ENCODE data around the gene KMO. TPM values are rescaled to one million over a fixed set of nuclear protein-coding genes. Genes with fewer than 3 reads are reported as not detected.

Gene KMO
- total and polyA plus RNA-seq, 2 experiments from 2014 or later = not detected

- Histone ChIP-seq H3K27me3 (replicated peaks; ENCODE audit: insufficient read depth) (no peaks in the 10 kb centered on the region), H3K79me2 (ENCODE audit: insufficient read depth) (no peaks in the 10 kb centered on the region), H3K4me1 (ENCODE audit: insufficient read depth) (no peaks in the 10 kb centered on the region), H3F3A (ENCODE audit: insufficient read depth) (no peaks in the 10 kb centered on the region), H3K9me3 (ENCODE audit: low read depth) (no peaks in the 10 kb centered on the region), H3K36me3 (ENCODE audit: low read depth) (no peaks in the 10 kb centered on the region), H3K4me3 (no peak overlapping the region), H4K20me1 (ENCODE audit: insufficient read depth) (no peaks in the 10 kb centered on the region), H2AFZ (no peak overlapping the region), H3K4me2 (ENCODE audit: unreplicated experiment) (no peak overlapping the region), H3K9me2 (ENCODE audit: insufficient read depth) (no peaks in the 10 kb centered on the region), H3K9ac (no peak overlapping the region), H3K27ac (no peak overlapping the region)
- no peak for DNase-seq
- no peak for TF ChIP-seq EZH2phosphoT487 (IDR thresholded peaks at IDR 0.05; ENCODE audit: insufficient read depth, low read depth)
- no peak for TF ChIP-seq EZH2 (IDR thresholded peaks at IDR 0.05; ENCODE audit: insufficient read depth, poor library complexity, severe bottlenecking)
- in situ Hi-C loops (cut with MboI) = no loop called here
Measured at GRCh38 chr1:241574154-241574553, 42.0 kb downstream of the KMO start.

GRCh38 chr1:241579434-241579833, 47.3 kb downstream of the KMO start:
- H3K9ac ChIP-seq = no peak overlapping the region
- no peaks in the 10 kb centered on the region for H3K9me2 ChIP-seq (ENCODE audit: insufficient read depth)
- no peaks in the 10 kb centered on the region for H3K9me3 ChIP-seq (ENCODE audit: low read depth)
- WGBS, 2 experiments (ENCODE audit: low coverage in 1 of 2, low lambda C conversion rate in 2 of 2, missing lambda C conversion rate in 2 of 2) = 28 to 30% methylated on average over 4 of the region's 4 CpGs
- TF ChIP-seq EZH2 (IDR thresholded peaks at IDR 0.05; ENCODE audit: insufficient read depth, poor library complexity, severe bottlenecking) (no peak), EZH2phosphoT487 (IDR thresholded peaks at IDR 0.05; ENCODE audit: insufficient read depth, low read depth) (no peak)
- H2AFZ ChIP-seq = no peak overlapping the region
- in situ Hi-C loops (cut with MboI) = no loop called here
- no peak overlapping the region for H3K4me2 ChIP-seq (ENCODE audit: unreplicated experiment)
- H4K20me1 ChIP-seq (ENCODE audit: insufficient read depth) = no peaks in the 10 kb centered on the region
- H3K27ac ChIP-seq = no peak overlapping the region
- no peaks in the 10 kb centered on the region for H3F3A ChIP-seq (ENCODE audit: insufficient read depth)
- no peaks in the 10 kb centered on the region for H3K36me3 ChIP-seq (ENCODE audit: low read depth)
- H3K4me3 ChIP-seq = no peak overlapping the region
- H3K4me1 ChIP-seq (ENCODE audit: insufficient read depth) = no peaks in the 10 kb centered on the region
- no peaks in the 10 kb centered on the region for H3K27me3 ChIP-seq (replicated peaks; ENCODE audit: insufficient read depth)
- no peaks in the 10 kb centered on the region for H3K79me2 ChIP-seq (ENCODE audit: insufficient read depth)
- DNase-seq = no peak

- no peak for TF ChIP-seq EZH2 (IDR thresholded peaks at IDR 0.05; ENCODE audit: insufficient read depth, poor library complexity, severe bottlenecking)
- TF ChIP-seq EZH2phosphoT487 (IDR thresholded peaks at IDR 0.05; ENCODE audit: insufficient read depth, low read depth) = no peak
- Histone ChIP-seq H3K4me1 (ENCODE audit: insufficient read depth) (no peaks in the 10 kb centered on the region), H3K9me2 (ENCODE audit: insufficient read depth) (no peaks in the 10 kb centered on the region), H3F3A (ENCODE audit: insufficient read depth) (no peaks in the 10 kb centered on the region), H3K9me3 (ENCODE audit: low read depth) (no peaks in the 10 kb centered on the region), H2AFZ (no peak overlapping the region), H3K27me3 (replicated peaks; ENCODE audit: insufficient read depth) (no peaks in the 10 kb centered on the region), H3K9ac (no peak overlapping the region), H4K20me1 (ENCODE audit: insufficient read depth) (no peaks in the 10 kb centered on the region), H3K4me3 (no peak overlapping the region), H3K79me2 (ENCODE audit: insufficient read depth) (no peaks in the 10 kb centered on the region), H3K36me3 (ENCODE audit: low read depth) (no peaks in the 10 kb centered on the region), H3K4me2 (ENCODE audit: unreplicated experiment) (no peak overlapping the region), H3K27ac (no peak overlapping the region)
- WGBS, 2 experiments (ENCODE audit: low coverage in 1 of 2, low lambda C conversion rate in 2 of 2, missing lambda C conversion rate in 2 of 2) = 94 to 97% methylated on average over 1 of the region's 1 CpG
- DNase-seq = no peak
- in situ Hi-C loops (cut with MboI) = no loop called here
Measured at GRCh38 chr1:241582921-241583321, 50.7 kb downstream of the KMO start.

- Histone ChIP-seq H3K27me3 (replicated peaks; ENCODE audit: insufficient read depth) (no peaks in the 10 kb centered on the region), H3K27ac (no peak overlapping the region), H2AFZ (no peak overlapping the region), H3K36me3 (ENCODE audit: low read depth) (no peaks in the 10 kb centered on the region), H3K4me3 (no peak overlapping the region), H3K79me2 (ENCODE audit: insufficient read depth) (no peaks in the 10 kb centered on the region), H3K9ac (no peak overlapping the region), H3K4me2 (ENCODE audit: unreplicated experiment) (no peak overlapping the region), H3F3A (ENCODE audit: insufficient read depth) (peaks cover 7% of the 10 kb centered on the region), H3K4me1 (ENCODE audit: insufficient read depth) (peaks cover 8% of the 10 kb centered on the region), H3K9me2 (ENCODE audit: insufficient read depth) (no peaks in the 10 kb centered on the region), H4K20me1 (ENCODE audit: insufficient read depth) (no peaks in the 10 kb centered on the region), H3K9me3 (ENCODE audit: low read depth) (no peaks in the 10 kb centered on the region)
- WGBS, 2 experiments (ENCODE audit: low coverage in 1 of 2, low lambda C conversion rate in 2 of 2, missing lambda C conversion rate in 2 of 2) = 87 to 90% methylated on average over 14 of the region's 14 CpGs
- TF ChIP-seq EZH2phosphoT487 (IDR thresholded peaks at IDR 0.05; ENCODE audit: insufficient read depth, low read depth) (no peak), EZH2 (IDR thresholded peaks at IDR 0.05; ENCODE audit: insufficient read depth, poor library complexity, severe bottlenecking) (no peak)
- in situ Hi-C loops (cut with MboI) = no loop called here
- DNase-seq = no peak
Measured at GRCh38 chr1:241586905-241587512, 54.8 kb downstream of the KMO start.

- Histone ChIP-seq H2AFZ (no peak overlapping the region), H3K9me2 (ENCODE audit: insufficient read depth) (no peaks in the 10 kb centered on the region), H3K4me2 (ENCODE audit: unreplicated experiment) (no peak overlapping the region), H3K4me1 (ENCODE audit: insufficient read depth) (peaks cover 23% of the 10 kb centered on the region), H4K20me1 (ENCODE audit: insufficient read depth) (no peaks in the 10 kb centered on the region), H3K27ac (no peak overlapping the region), H3K4me3 (no peak overlapping the region), H3K27me3 (replicated peaks; ENCODE audit: insufficient read depth) (no peaks in the 10 kb centered on the region), H3K9ac (no peak overlapping the region), H3F3A (ENCODE audit: insufficient read depth) (peaks cover 22% of the 10 kb centered on the region), H3K79me2 (ENCODE audit: insufficient read depth) (no peaks in the 10 kb centered on the region), H3K9me3 (ENCODE audit: low read depth) (no peaks in the 10 kb centered on the region), H3K36me3 (ENCODE audit: low read depth) (no peaks in the 10 kb centered on the region)
- TF ChIP-seq EZH2 (IDR thresholded peaks at IDR 0.05; ENCODE audit: insufficient read depth, poor library complexity, severe bottlenecking) = no peak
- TF ChIP-seq EZH2phosphoT487 (IDR thresholded peaks at IDR 0.05; ENCODE audit: insufficient read depth, low read depth) = no peak
- in situ Hi-C loops (cut with MboI) = no loop called here
- 90 to 92% methylated on average over 7 of the region's 7 CpGs for WGBS, 2 experiments (ENCODE audit: low coverage in 1 of 2, low lambda C conversion rate in 2 of 2, missing lambda C conversion rate in 2 of 2)
- DNase-seq = no peak
Measured at GRCh38 chr1:241589521-241589920, 57.3 kb downstream of the KMO start.
